ENCODE data around the gene ATP6AP2.

DNA sequence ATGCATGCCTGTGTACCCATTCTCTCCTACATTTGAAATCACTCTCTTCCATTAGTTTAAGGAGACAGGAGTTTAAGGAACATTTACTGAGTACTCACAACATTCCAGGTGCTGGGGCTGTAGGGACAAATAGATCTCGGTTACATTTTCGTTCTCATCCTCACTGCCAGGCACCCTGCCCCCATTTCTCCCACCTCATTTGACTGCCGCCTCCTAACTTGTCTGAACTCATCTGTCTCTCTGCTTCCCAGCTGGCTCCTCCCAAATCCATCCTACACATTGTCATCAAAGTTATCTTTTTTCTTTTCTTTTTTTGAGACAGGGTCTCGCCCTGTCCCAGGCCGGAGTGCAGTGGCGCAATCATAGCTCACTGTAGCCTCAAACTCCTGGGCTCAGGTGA, 22.7 kb downstream of the ATP6AP2 start:
- TF ChIP-seq POLR2A (IDR thresholded peaks at IDR 0.05) = no peak
- no peak for TF ChIP-seq CTCF (IDR thresholded peaks at IDR 0.05)

Data from esophagus squamous epithelium (tissue), 4 donors.